Endothelial cell of umbilical vein (primary cell): Measurements from ENCODE around the gene SPTBN5. TPM values are rescaled to one million over a fixed set of nuclear protein-coding genes. Genes with fewer than 3 reads are reported as not detected.

Source experiments
- BruUV-seq: library from RNA; stranded (reverse); fragments of 400-500 nt; replicated peaks from 2 replicates; lab custom pipeline; 2021; lab: Mats Ljungman, UMichigan
- CTCF ChIA-PET: fragments of 300-600, 350-600 bp; sonication (Branson Sonifier 250); formaldehyde crosslinking; loops from one replicate; lab custom pipeline; 2021; ENCODE audit warnings: antibody characterized with exemption, inconsistent platforms; lab: Charles Lee
- POLR2A ChIA-PET: fragments of 300-600, 350-600 bp; sonication (Branson Sonifier 250); formaldehyde crosslinking; loops from one replicate; lab custom pipeline; 2021; ENCODE audit warnings: antibody characterized with exemption, inconsistent platforms; lab: Charles Lee
- DNase-seq: peaks from one replicate; pipeline ENCODE4 v3.0.0-alpha.2; 2011; ENCODE audit warnings: low read depth, low spot score
- FAIRE-seq: peaks from 2 replicates; lab custom pipeline; 2011; peaks lifted over from hg19 to GRCh38; lab: Jason Lieb, UNC
- H2AFZ ChIP-seq: 2 replicates; pipeline ENCODE4 v1.6.0; 2012; ENCODE audit warnings: low read depth, low read length, control low read depth, inconsistent platforms
- H3K27ac ChIP-seq: 2 replicates; pipeline ENCODE4 v1.5.1; 2011; ENCODE audit warnings: low read depth, mild to moderate bottlenecking, control low read depth, low read length, moderate library complexity; ENCODE audit not compliant: insufficient read depth
- H3K27me3 ChIP-seq, 2 experiments: 2 replicates each; pipeline versions ENCODE4 v1.6.0 to v1.6.1; 2011; ENCODE audit warnings: low read length in 2 of 2, mixed read lengths in 1 of 2; ENCODE audit not compliant: control insufficient read depth in 2 of 2, insufficient read depth in 2 of 2
- H3K36me3 ChIP-seq, 2 experiments: 2 replicates in 1 of 2; 3 replicates in 1 of 2; pipeline ENCODE4 v1.5.1; 2011; ENCODE audit warnings: low read length in 2 of 2, mild to moderate bottlenecking in 1 of 2, moderate library complexity in 1 of 2; ENCODE audit not compliant: control insufficient read depth in 2 of 2, insufficient read depth in 2 of 2; ENCODE audit errors: extremely low read depth in 1 of 2
- H3K4me1 ChIP-seq: 3 replicates; pipeline ENCODE4 v1.5.1; 2011; ENCODE audit warnings: mild to moderate bottlenecking, low read length; ENCODE audit not compliant: control insufficient read depth, insufficient read depth; ENCODE audit errors: extremely low read depth
- H3K4me2 ChIP-seq: 2 replicates; pipeline ENCODE4 v1.6.1; 2011; ENCODE audit warnings: low read length, control low read depth, mixed read lengths; ENCODE audit not compliant: insufficient read depth
- H3K4me3 ChIP-seq, 3 experiments: fragments of 200-600 bp in 1 of 3; sonication (generic), shearing (Covaris generic) in 1 of 3; replicated peaks in 1 of 3; 2 replicates each; pipeline ENCODE4 v1.5.1; 2011 to 2016; ENCODE audit warnings: control low read depth in 3 of 3, low read length in 3 of 3, mild to moderate bottlenecking in 2 of 3, inconsistent platforms in 1 of 3, low read depth in 1 of 3, moderate library complexity in 1 of 3; ENCODE audit not compliant: insufficient read depth in 1 of 3
- H3K79me2 ChIP-seq: 2 replicates; pipeline ENCODE4 v1.6.0; 2012; ENCODE audit warnings: low read length, inconsistent platforms; ENCODE audit not compliant: control insufficient read depth, insufficient read depth
- H3K9ac ChIP-seq: replicated peaks from 2 replicates; pipeline ENCODE3; 2011; ENCODE audit warnings: low read length, control low read depth; ENCODE audit not compliant: insufficient read depth; ENCODE audit errors: extremely low read depth
- H3K9me1 ChIP-seq: replicated peaks from 3 replicates; pipeline ENCODE4 v1.6.0; 2011; ENCODE audit warnings: mild to moderate bottlenecking, low read length; ENCODE audit not compliant: control insufficient read depth, insufficient read depth; ENCODE audit errors: extremely low read depth
- H3K9me3 ChIP-seq: replicated peaks from 2 replicates; pipeline ENCODE4 v1.5.1; 2012; ENCODE audit warnings: low read length, inconsistent platforms; ENCODE audit not compliant: control insufficient read depth, insufficient read depth
- H4K20me1 ChIP-seq: replicated peaks from 2 replicates; pipeline ENCODE3; 2011; ENCODE audit warnings: mild to moderate bottlenecking, low read length; ENCODE audit not compliant: control insufficient read depth, insufficient read depth; ENCODE audit errors: extremely low read depth
- CTCF ChIP-seq, 2 donors: IDR thresholded peaks; 1 replicate in 1 of 2; 2 replicates in 1 of 2; pipeline ENCODE4 v1.5.1; 2011; ENCODE audit warnings: low read length in 2 of 2, mild to moderate bottlenecking in 2 of 2, moderate library complexity in 2 of 2, control low read depth in 1 of 2, inconsistent platforms in 1 of 2, low read depth in 1 of 2; ENCODE audit not compliant: insufficient read depth in 1 of 2; ENCODE audit errors: extremely low read depth in 1 of 2
- FOS ChIP-seq: IDR thresholded peaks from 2 replicates; pipeline ENCODE4 v1.6.1; 2011; ENCODE audit warnings: mild to moderate bottlenecking, low read length, moderate library complexity, borderline replicate concordance; ENCODE audit not compliant: insufficient read depth
- GATA2 ChIP-seq: IDR thresholded peaks from 2 replicates; pipeline ENCODE4 v1.7.0; 2011; ENCODE audit warnings: low read depth, mild to moderate bottlenecking, moderate library complexity, mixed read lengths, low read length; ENCODE audit not compliant: insufficient read length, insufficient read depth
- JUN ChIP-seq: IDR thresholded peaks from 2 replicates; pipeline ENCODE4 v1.6.1; 2011; ENCODE audit warnings: borderline replicate concordance, low read depth; ENCODE audit not compliant: insufficient read length, insufficient read depth
- POLR2AphosphoS5 ChIP-seq: IDR thresholded peaks from 2 replicates; pipeline ENCODE4 v1.6.1; 2012; ENCODE audit warnings: low read depth, mild to moderate bottlenecking, control low read depth, low read length, moderate library complexity; ENCODE audit not compliant: insufficient read depth
- dilution Hi-C: fragments of 300-500 bp; cut with MboI; formaldehyde crosslinking; loops from one replicate; pipeline ENCODE4 v1.15.0; 2019; ENCODE audit warnings: low sequenced_read_pairs; ENCODE audit not compliant: extremely low pct_ligation_motif_present
- intact Hi-C: fragments of 100-400 bp; cut with micrococcal nuclease; formaldehyde crosslinking; loops from one replicate; pipeline ENCODE4 v1.10.0; 2022
- polyA plus RNA-seq, 4 experiments: library from polyadenylated mRNA; depleted of rRNA in 3 of 4; stranded (reverse) in 3 of 4; unstranded in 1 of 4; fragments of >200 nt; gene quantifications; 2 replicates each; pipeline versions ENCODE4 v1.2.1 to v1.2.3, GENCODE V29; 2011 to 2012; ENCODE audit warnings: missing spikeins in 1 of 4
- total RNA-seq: library from RNA; stranded (reverse); gene quantifications from 2 replicates; pipeline ENCODE4 v1.2.3, GENCODE V29; 2021

Gene SPTBN5
- total and polyA plus RNA-seq, 2 donors (not counting 3 experiments of a cell fraction or from before 2014, with no cell fraction given): 12.0 to 19.0 TPM

- no peaks in the 10 kb centered on the region for H4K20me1 ChIP-seq
- H2AFZ ChIP-seq: no peak overlapping the region
- H3K27me3 ChIP-seq: no peaks in the 10 kb centered on the region
- no TSS peak for BruUV-seq
- H3K79me2 ChIP-seq: peaks cover 26% of the 10 kb centered on the region
- peak; percentile 47 for FAIRE-seq
- H3K9ac ChIP-seq: no peak overlapping the region
- intact Hi-C loops: no loop called here
- ChIA-PET CTCF (interaction anchor here (1.1 to 15.9 kb wide), 6 partner anchors 9 to 336 kb away, joined by 3 to 754 read pairs (median 4); partner anchors contain the start of gene MAPKBP1), POLR2A (interaction anchor here (0.7 kb wide), 1 partner anchor 28 kb away, joined by 3 read pairs; the partner anchor contains the start of gene MAPKBP1)
- TF ChIP-seq FOS (peak; percentile 76), POLR2AphosphoS5 (no peak), CTCF (IDR thresholded peaks at IDR 0.05; ENCODE audit: extremely low read depth in 1 of 2, insufficient read depth in 1 of 2, low read depth in 1 of 2, low read length in 2 of 2) (no peak), GATA2 (no peak), JUN (peak; percentile 15)
- H3K27ac ChIP-seq: no peak overlapping the region
- H3K4me3 ChIP-seq: no peak overlapping the region
- dilution Hi-C loops: no loop called here
- H3K4me2 ChIP-seq: no peak overlapping the region
- H3K4me1 ChIP-seq: peaks cover 28% of the 10 kb centered on the region
- no peaks in the 10 kb centered on the region for H3K9me3 ChIP-seq
- DNase-seq: peak; percentile 43
- H3K9me1 ChIP-seq: no peaks in the 10 kb centered on the region
- peaks cover 2 to 6% of the 10 kb centered on the region in 2 experiments for H3K36me3 ChIP-seq
Observed at GRCh38 chr15:41801850-41802455, 91.9 kb downstream of the SPTBN5 start.
